ENCODE results near the gene JAK2.
"Not testable (repeated sequence)": the region's sequence is repeated elsewhere in the genome, so short reads cannot be mapped to it uniquely, and the experiment has no call there.

JAK2 gene

GRCh38 chr9:5044160-5044559 lies 59.1 kb downstream of the JAK2 start:
- DNase-seq = no peak

DNA sequence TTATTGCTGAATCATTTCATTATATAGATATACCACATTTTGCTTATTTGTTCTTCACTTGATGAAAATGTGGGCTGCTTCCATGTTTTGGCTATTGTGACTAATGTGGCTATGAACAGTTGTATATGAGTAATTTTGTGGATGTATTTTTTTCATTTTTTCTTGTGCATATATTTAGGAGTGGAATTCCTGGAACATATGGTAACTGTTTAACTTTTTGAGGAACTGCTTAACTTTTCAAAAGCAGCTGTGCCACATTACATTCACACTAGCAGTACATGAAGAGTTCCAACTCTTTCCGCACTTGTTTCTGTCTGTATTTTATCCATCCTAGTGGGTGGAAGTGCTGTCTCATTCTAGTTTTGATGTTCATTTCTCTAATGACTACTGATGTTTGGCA lies 67.8 kb downstream of the JAK2 start:
- no peak for DNase-seq

GRCh38 chr9:5062631-5063030 lies 77.6 kb downstream of the JAK2 start:
- DNase-seq = no peak

DNA sequence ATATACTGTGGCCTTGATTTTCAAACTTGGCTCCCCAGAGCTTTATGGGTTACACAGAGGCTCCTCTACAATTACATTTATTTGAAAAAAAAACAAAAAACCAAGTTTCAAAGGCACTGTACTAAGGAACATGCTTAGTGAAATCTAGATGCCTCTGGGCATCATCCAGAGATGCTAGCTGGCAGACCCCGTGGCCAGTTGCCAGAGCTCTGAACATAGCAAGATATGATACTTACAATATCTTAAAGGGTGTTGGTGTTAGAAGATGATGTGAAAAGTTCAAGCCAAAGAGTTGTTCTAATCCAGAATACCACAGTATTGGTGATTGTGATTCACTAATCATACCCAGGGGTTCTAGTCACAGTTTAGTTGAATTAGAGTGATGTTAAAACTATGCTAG lies 87.8 kb downstream of the JAK2 start:
- DNase-seq = no peak

GRCh38 chr9:5073701-5074100 lies 88.6 kb downstream of the JAK2 start:
- no peak for DNase-seq

DNA sequence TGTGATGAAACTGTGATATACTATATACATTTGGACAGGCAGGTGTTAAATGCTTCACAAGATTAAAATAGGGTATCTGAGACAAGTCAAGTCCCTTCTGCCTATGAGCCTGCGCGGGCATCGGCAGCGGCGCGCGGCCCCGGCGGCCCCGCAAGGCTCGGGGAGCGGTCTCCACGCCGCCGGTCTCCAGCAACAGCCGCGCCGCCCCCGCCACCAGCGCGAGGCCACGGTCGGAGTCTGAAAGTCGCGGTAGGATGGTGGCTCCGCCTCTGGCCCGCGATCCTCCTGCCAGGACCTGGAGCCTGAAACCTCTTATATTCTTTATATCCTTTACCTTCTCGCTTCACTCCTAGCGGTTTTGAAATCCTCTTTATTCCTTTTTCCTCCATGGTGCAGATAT lies 100.9 kb downstream of the JAK2 start:
- no peak for DNase-seq

GRCh38 chr9:5089737-5090136 lies 104.7 kb downstream of the JAK2 start:
- DNase-seq = no peak

DNA sequence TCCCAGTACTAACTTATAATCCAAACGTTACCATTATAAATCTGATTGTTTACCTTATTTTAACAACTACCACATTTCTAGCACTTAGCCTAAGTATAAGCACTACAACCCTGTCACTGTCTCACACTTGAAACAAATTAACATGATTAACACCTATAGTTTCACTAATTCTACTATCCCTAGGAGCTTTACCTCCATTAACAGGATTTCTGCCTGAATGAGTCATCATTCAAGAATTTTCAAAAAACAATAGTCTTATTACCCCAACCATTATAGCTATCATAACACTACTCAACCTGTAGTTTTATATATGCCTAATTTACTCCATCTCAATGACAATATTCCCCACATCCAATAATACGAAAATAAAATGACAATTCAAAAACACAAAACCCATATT lies 110.7 kb downstream of the JAK2 start:
- DNase-seq = no peak

DNA sequence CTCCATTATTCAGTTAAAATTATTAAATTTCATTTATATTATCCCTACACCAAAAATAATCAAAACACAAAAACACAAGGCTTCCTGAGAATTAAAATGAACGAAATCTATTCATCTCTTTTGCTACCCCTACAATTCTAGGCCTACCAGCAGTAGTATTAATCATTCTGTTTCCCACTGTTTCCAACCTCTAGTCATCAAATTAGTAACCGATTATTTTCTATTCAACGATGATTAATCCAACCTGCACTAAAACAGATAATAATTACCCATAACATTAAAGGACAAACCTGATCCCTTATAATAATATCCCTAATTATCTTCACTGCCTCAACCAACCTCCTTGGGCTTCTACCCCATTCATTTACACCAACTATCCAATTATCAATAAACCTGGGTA lies 114.4 kb downstream of the JAK2 start:
- DNase-seq = no peak

DNA sequence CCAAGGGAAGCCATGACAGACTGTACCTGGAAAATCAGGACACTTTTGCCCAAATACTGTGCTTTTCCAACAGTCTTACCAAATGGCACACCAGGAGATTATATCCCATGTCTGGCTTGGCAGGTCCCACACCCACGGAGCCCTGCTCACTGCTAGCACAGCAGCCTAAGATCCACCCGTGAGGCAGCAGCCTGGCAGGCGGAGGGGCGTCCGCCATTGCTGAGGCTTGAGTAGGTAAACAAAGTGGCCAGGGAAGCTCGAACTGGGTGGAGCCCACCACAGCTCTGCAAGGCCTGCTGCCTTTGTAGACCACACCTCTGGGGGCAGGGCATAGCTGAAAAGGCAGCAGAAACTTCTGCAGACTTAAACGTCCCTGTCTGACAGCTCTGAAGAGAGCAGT lies 116.1 kb downstream of the JAK2 start:
- DNase-seq = not testable (repeated sequence)

- not testable (repeated sequence) for DNase-seq
Measured at GRCh38 chr9:5106517-5106916, 121.4 kb downstream of the JAK2 start.

- DNase-seq = no peak
Measured at GRCh38 chr9:5110867-5111681, 126.0 kb downstream of the JAK2 start.

GRCh38 chr9:5111696-5112095 lies 126.6 kb downstream of the JAK2 start:
- no peak for DNase-seq

DNA sequence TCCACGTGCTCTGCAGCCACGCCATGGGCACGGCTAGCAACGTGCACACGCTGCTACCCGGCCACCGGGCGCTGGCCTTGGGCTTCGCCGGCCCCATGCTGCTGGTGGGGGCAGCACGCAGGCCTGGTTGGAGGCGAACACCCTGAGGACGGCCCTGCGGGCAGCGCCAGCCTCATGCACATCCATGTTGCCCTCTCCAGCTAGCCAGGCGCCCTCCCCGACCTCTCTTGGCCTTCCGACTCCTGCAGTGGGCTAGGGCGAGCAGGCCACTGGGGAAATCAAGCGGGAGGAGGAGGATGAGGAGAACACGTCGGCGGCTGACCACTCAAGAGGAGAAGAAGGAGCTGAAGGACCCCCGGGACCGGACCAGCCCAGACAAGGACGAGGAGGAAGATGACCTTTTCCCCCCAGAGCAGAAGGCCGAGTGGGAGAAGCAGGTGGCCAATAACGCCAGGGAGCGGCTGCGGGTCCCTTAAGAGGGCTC lies 127.1 kb downstream of the JAK2 start:
- no peak for DNase-seq

DNA sequence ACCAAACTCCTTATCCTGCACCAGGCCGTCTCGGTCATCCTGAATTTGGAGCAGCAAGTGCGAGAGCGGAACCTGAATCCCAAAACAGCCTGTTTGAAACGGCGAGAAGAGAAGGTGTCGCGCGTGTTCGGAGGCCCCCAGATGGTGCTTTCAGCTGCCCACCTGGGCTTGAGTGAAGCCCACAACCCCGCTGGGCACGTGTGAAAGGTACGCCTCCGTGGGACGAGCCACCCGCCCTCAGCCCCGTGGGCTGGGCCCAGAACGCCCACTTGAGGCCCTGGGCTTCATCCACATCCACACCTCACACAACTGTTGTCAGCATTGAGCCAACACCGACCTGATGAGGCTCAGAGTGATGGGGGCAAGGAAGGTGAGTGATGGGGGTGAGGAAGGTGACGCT lies 127.6 kb downstream of the JAK2 start:
- no peak for DNase-seq

DNA sequence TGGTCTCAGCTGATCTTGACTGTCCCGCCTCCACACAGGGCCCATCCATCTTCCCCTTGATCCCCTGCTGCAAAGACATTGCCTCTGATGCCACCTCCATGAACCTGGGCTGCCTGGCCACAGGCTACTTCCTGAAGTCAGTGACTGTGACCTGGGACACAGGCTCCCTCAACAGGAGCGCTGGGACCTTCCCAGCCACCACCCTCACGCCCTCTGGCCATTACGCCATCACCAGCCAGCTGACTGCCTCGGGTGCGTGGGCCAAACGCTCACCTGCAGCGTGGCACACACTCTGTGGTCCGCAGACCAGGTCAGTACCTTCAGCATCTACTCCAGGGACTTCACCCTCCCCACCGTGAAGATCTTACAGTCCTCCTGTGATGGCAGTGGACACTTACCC lies 128.5 kb downstream of the JAK2 start:
- DNase-seq = no peak

- no peak for DNase-seq
Measured at GRCh38 chr9:5113994-5114748, 129.1 kb downstream of the JAK2 start.

GRCh38 chr9:5122116-5122515 lies 137.0 kb downstream of the JAK2 start:
- no peak for DNase-seq

- DNase-seq = no peak
Measured at GRCh38 chr9:5122516-5122915, 137.4 kb downstream of the JAK2 start.

DNA sequence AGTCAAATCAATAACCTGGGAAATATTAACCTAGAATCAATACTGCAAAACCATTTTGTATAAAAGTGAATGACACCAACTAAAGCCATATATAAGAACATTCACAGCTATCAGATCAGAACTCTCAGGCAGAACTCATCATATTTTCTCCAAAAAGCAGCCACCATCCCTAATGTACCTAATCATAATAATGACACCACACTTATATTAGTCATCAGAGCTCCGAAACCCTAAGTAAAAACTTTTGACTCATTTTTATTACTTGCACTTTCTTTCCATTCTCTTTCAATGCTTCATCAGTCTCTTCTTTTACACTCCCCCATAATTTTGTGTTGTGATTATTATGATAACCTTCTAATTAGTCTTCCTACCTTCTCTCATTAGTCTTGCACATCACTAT lies 155.1 kb downstream of the JAK2 start:
- no peak for DNase-seq

GRCh38 chr9:5144217-5144616 lies 159.1 kb downstream of the JAK2 start:
- DNase-seq = no peak

- no peak for DNase-seq
Measured at GRCh38 chr9:5146241-5146640, 161.2 kb downstream of the JAK2 start.
